ENCODE results near the gene KLRK1. TPM values are rescaled to one million over a fixed set of nuclear protein-coding genes. Genes with fewer than 3 reads are reported as not detected.
A peak's percentile ranks its signal among the peaks of the same experiment; 100 is the strongest.
"Not testable (repeated sequence)": the region's sequence is repeated elsewhere in the genome, so short reads cannot be mapped to it uniquely, and the experiment has no call there.

The KLRK1 gene
- total and polyA plus RNA-seq, 8 donors: 0.50 to 17.4 (median 2.2) TPM; not detected in 2

- Histone ChIP-seq H3K27me3 (no peaks in the 10 kb centered on the region), H3K36me3 (no peaks in the 10 kb centered on the region), H3K9me3 (no peaks in the 10 kb centered on the region), H3K4me1 (peaks cover 0 to 22% (median 14%) of the 10 kb centered on the region in 4 donors), H3K27ac (peak overlapping the region in 4 of 5 donors; percentile 52 to 70 (median 68)), H3K4me3 (no peak overlapping the region)
- TF ChIP-seq POLR2AphosphoS5 (IDR thresholded peaks at IDR 0.05) (peak in 2 of 3 donors; percentile 33 to 67), POLR2A (IDR thresholded peaks at IDR 0.05) (peak in 1 of 4 donors; percentile 6), CTCF (IDR thresholded peaks at IDR 0.05) (no peak)
- intact Hi-C loops (cut with DNase I; ENCODE audit: low total_unique reads): no loop called here
- DNase-seq: peak; percentile 31 to 73
- 12 to 31% (median 21%) methylated on average over 6 of the region's 6 CpGs for WGBS, 5 donors
Measured at GRCh38 chr12:10395390-10395998, 5.7 kb upstream of the KLRK1 start.

DNA sequence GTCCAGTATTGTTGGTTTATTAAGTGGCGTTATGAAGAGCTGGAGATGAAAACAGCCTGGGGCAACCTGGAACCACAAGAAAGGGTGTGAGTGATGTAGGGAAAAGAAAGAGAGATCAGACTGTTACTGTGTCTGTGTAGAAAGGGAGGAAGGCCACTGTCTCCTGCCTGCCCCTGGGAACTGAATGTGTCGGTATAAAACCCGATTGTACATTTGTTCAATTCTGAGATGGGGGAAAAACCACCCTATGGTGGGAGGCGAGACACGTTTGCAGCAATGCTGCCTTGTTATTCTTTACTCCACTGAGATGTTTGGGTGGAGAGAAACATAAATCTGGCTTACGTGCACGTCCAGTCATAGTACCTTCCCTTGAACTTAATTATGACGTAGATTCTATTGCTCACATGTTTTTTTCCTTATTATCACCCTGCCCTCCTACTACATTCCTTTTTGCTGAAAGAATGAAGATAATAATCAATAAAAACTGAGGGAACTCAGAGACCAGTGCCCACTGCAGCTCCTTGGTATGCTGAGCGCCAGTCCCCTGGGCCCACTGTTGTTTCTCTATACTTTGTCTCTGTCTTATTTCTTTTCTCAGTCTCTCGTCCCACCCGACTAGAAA is 4.8 kb upstream of the KLRK1 start:
- intact Hi-C loops (cut with DNase I; ENCODE audit: low total_unique reads); H3K36me3 ChIP-seq; H3K4me3 ChIP-seq; H3K27me3 ChIP-seq; H3K9me3 ChIP-seq; DNase-seq: not testable (repeated sequence)
- Histone ChIP-seq H3K4me1 (peaks cover 0 to 22% (median 14%) of the 10 kb centered on the region in 4 donors), H3K27ac (peak overlapping the region in 3 of 5 donors; percentile 52 to 69 (median 68))
- WGBS, 5 donors: 77 to 90% (median 80%) methylated on average over 11 of the region's 11 CpGs

- TF ChIP-seq CTCF (IDR thresholded peaks at IDR 0.05) (no peak), POLR2A (IDR thresholded peaks at IDR 0.05) (no peak), POLR2AphosphoS5 (IDR thresholded peaks at IDR 0.05) (no peak), EP300 (IDR thresholded peaks at IDR 0.05) (no peak)
- Histone ChIP-seq H3K36me3 (no peaks in the 10 kb centered on the region), H3K9me3 (no peaks in the 10 kb centered on the region), H3K4me3 (no peak overlapping the region), H3K27ac (no peak overlapping the region), H3K27me3 (no peaks in the 10 kb centered on the region), H3K4me1 (peaks cover 0 to 22% (median 14%) of the 10 kb centered on the region in 4 donors)
- intact Hi-C loops (cut with DNase I; ENCODE audit: low total_unique reads): no loop called here
- DNase-seq: no peak
- WGBS, 5 donors: 46 to 65% (median 54%) methylated on average over 3 of the region's 3 CpGs
Measured at GRCh38 chr12:10393291-10393690, 3.5 kb upstream of the KLRK1 start.

- DNase-seq: peak; percentile 41 to 53
- Histone ChIP-seq H3K27ac (peak overlapping the region in 2 of 5 donors; percentile 7 to 14), H3K36me3 (no peaks in the 10 kb centered on the region), H3K4me3 (no peak overlapping the region), H3K9me3 (no peaks in the 10 kb centered on the region), H3K4me1 (peaks cover 0 to 22% (median 14%) of the 10 kb centered on the region in 4 donors), H3K27me3 (no peaks in the 10 kb centered on the region)
- TF ChIP-seq POLR2A (IDR thresholded peaks at IDR 0.05) (no peak), POLR2AphosphoS5 (IDR thresholded peaks at IDR 0.05) (peak in 2 of 3 donors; percentile 28 to 36), EP300 (IDR thresholded peaks at IDR 0.05) (no peak)
- intact Hi-C loops (cut with DNase I; ENCODE audit: low total_unique reads): no loop called here
- 18 to 37% (median 25%) methylated on average over 7 of the region's 7 CpGs for WGBS, 5 donors
Measured at GRCh38 chr12:10392394-10392930, 2.6 kb upstream of the KLRK1 start.

DNA sequence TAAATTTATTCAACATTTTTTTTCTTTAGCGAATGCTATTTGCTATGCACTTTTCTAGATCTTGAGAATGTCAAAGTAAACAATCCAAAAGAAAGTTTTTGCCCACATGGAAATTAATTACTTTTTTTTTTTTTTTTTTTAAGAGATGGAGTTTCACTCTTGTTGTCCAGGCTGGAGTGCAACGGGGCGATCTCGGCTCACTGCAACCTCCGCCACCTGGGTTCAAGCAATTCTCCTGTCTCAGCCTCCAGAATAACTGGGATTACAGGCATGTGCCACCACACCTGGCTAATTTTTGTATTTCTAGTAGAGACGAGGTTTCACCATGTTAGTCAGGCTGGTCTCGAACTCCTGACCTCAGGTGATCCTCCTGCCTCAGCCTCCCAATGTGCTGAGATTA is 1.1 kb upstream of the KLRK1 start:
- H3K4me1 ChIP-seq: peaks cover 0 to 21% (median 12%) of the 10 kb centered on the region in 4 donors
- H3K27ac ChIP-seq; H3K9me3 ChIP-seq; H3K4me3 ChIP-seq; H3K27me3 ChIP-seq; DNase-seq; H3K36me3 ChIP-seq; intact Hi-C loops (cut with DNase I; ENCODE audit: low total_unique reads): not testable (repeated sequence)
- whole genome bisulfite sequencing, 5 donors: 85 to 94% (median 93%) methylated on average over 7 of the region's 7 CpGs
